NCI-H2171 (cell line): ENCODE measurements around the gene TXNDC2.

ENCODE experiments used
- DNase-seq: peaks from one replicate; lab custom pipeline; 2025; lab: John Stamatoyannopoulos, UW

TXNDC2 gene

DNA sequence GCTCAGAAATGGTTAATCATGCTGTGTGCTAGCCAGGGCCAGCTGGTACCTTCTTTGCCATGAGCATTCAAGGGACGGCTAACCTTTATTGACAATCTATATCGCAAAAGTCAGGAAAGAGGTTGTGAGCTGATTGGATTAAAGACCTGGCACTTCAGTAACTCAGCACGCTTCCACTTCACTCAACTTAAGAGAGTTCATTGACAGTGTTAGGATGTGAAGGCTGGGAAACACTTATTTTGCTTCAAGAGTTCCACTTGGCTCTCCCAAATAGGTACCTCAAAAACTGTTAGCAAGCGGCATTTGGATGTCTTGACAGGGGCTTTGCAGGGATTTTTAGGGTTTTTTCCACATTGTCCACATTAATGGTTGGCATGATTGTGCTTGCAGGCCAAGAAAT, 25.1 kb upstream of the TXNDC2 start:
- DNase-seq: no peak

DNA sequence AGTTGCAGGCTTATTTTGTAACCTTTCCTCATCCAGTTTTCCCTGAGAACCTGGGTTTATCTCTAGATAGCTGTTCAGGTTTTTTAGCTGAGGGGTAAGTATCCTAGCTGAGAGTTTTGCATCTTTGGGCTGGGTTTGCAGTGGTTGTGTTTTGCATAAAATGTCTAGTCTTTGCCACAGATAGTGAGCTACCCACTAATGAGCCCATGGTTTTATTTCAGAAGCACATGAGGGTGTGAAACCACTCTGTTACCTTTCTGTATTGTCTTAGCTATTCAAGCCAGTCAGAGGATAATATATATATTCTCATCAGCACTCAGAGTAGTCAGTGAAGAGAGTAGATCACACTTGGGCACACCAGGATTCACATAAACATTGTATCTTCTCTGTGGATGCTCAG, 24.6 kb upstream of the TXNDC2 start:
- no peak for DNase-seq

DNA sequence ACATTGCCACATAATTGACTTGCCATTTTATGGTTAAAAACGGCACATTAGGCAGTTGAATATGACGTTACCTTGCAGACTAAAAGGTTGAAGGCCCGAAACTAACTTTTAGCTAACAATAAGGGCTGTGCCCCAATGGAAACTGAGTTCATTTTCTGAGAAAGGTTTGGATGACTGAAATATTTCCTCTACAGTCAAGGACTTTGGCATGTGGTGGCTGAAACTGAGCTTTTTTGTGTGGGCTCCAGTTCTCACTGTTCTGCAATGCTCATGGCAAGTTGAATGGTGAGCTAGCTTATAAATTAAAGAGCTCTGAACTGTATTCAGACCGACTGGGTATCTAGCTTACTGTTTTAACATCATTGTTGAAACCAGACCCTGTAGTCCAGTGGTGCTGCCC, 23.8 kb upstream of the TXNDC2 start:
- no peak for DNase-seq

DNA sequence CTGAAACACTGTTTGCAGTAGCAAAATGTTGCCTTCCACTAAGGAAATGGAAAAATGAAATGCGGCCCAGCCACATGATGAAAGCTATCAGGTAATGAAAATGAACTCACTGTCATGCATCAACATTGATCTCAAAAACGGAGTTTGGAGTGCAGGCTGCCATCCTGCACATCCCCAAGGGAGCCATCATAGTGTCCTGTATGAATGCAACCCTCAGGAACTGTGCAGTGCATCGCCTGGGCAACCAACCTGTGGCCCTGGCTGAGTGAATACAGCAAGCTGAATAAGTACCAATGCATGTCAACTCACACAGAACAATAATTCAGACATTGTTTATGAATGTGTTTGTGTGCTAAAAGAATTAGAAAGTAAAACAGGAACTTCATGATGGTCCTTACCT, 23.1 kb upstream of the TXNDC2 start:
- DNase-seq: no peak

DNA sequence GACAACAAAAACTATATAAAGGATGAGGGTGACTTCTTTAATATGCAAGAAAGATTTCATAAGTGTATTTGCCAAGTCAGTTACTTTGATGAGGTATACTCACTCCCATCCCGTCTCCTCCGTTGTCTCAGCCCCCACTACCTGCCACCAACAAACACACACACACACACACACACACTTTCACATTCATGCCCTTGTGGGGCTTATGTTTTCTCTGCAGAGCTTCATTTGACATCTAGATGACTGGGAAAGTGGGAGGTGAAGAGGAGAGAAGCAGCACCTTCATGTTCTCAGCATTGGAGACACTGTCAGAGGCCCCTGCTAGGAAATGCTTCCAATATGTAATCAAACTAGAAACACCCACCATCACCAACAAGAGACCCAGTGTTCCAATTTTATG, 22.5 kb upstream of the TXNDC2 start:
- DNase-seq: no peak

DNA sequence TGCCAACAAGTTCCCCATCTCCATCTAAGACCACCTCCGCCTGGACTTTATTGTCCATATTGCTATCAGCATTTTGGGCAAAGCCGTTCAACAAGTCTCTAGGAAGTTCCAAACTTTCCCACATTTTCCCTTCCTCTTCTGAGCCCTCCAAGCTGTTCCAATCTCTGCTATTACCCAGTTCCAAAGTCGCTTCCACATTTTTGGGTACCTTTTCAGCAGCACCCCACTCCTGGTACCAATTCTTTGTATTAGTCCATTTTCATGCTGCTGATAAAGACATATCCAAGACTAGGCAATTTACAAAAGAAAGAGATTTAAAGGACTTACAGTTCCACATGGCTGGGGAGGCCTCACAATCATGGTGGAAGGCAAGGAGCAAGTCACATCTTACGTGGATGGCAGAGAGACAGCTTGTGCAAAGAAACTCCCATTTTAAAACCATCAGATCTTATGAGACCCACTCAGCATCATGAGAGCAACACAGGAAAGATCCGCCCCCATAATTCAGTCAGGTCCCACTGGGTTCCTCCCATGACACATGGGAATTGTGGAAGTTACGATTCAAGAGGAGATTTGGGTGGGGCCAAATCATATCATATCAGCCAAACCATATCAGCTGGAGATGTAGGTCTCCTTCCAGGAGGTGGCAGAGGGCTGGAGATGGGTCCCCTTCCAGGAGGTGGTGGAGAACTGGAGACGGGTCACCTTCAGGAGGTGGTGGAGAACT, 19.8 kb upstream of the TXNDC2 start:
- DNase-seq: no peak

DNA sequence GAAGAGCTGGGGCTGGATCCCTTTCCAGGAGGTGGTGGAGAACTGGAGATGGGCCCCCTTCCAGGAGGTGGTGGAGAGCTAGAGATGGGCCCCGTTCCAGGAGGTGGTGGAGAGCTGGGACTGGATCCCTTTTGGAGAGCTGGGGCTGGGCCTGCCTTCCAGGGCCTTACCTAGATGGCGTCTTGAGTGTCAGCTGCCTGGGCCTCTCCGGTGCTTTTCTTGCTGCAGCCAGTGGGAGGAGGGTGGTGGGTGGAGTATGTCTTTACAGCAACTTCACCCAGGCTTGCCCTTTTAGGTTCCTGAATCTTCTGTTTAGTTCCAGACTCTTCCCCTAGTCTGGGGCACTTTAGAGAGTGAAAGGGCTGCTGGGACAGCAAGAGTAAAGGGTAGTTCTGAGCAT, 19.1 kb upstream of the TXNDC2 start:
- no peak for DNase-seq

DNA sequence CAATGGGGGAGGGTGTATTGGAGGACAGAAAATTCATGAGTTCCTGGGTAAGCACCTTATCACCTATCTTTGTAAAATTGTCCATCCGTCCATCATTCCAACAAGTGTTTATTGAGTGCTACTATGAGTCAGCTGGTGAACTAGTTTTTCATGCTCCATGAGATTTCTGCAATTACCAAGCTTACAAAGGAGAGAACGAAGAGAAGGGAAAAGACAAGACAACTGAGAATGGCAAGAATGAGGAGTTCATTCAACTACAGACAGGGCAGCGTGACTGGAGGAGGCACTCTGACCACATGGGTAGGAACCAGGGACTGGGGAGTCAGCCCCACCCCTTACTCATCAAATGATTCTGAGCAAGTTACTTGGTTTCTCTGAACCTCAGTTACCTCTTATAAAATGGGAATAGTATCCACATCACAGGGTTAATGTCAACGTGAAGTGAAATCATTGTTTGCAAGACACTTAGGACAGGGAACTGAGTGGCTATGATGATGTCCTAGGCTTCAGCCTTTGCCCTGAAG, 18.6 kb upstream of the TXNDC2 start:
- no peak for DNase-seq

DNA sequence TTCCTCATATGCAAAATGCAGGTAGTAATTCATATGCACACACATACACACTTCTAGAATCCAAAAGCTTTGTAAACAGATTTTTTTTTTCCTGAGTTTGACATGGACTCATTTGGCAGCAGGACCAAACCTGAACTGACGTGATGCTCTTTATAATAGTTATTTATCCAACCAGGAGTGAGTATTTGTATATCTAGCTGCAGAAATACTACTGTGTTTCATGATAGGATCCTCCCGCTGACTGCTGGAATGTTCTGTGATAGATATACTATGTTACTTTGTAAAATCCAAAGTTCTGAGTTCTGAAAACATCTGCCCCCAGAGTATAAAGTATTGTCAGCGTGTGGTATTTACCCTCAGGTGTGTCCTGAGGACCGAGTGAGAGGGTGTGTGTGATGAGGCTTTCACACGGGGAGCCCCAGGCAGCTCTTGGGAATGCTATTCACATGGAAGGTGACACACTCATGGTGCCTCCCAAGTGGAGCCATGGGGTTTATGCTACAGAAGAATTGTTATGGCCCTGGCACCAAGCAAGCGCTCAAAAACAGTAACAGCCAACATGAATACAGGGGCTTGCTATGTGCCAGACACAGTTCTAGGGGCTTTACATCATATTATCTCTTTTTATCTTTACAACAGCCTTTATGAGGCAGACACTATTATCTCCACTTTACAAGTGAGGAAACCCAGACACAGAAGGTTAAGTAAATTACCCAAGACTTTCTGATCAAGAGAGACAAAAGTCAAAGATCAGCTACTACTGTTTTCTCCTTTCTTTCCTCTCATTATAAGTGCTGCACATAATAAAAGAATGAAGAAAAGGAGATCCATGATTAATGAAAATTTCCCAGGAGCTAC, 16.7 kb upstream of the TXNDC2 start:
- no peak for DNase-seq

DNA sequence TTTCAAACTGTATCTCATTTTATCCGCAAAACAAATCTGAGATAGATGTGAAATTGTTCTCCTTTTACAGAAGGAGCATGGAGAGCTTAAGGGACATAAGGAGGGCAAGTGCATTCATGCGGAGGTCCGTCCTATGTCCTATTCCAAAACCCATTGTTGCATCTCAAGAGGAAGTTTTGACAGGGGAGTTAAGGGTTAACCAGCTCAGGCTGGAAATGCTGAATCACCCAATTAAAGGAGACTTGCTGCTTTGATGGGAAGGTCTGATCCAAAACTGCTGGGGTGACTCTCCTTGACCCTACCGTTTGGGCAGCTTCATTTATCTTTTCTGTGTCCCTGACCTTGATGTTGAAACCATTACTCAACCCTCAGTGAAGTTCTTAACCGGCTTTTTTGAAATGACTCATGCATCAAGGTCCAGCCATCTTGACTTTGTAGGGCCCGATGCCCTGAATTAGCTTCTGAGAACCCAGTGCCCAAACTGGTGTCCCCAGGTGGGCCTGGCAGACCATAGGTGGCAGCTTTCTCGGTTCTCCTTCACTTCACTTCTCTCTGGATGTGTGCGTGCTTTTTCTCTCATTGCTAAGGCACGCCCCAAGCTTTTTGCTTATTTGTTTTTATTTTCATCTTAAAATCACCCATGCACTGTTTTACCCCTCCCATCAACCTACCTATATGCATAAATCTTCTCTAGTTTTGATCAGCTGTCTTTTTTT, 15.9 kb upstream of the TXNDC2 start:
- DNase-seq: no peak

DNA sequence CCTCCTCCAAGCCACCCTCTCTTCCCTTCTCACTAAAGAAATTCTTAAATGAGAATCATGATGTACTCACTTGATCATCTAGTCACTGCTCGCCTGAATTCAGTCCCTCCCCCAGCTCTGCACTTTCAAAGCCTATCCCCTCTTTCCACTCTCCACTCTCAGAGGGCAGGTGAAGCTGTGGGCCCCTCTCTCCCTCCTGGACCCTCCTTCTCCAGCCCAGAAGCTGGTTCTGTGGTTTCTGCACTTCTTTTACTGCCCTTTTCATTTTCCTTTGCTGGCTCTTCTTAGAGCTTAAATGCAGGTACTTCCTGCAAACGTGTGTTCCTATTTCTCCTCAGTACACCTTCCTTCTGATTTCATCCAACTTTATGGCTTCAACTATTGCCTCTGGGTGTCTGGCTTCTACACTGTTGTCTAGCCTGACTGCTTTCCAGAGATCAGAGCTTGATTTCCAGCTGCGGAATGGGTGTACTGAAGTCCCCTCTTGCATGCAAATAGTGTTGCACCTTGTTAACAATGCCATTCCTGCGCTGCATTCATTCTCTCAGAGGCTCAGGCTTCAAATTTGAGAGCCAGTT, 15.3 kb upstream of the TXNDC2 start:
- no peak for DNase-seq

DNA sequence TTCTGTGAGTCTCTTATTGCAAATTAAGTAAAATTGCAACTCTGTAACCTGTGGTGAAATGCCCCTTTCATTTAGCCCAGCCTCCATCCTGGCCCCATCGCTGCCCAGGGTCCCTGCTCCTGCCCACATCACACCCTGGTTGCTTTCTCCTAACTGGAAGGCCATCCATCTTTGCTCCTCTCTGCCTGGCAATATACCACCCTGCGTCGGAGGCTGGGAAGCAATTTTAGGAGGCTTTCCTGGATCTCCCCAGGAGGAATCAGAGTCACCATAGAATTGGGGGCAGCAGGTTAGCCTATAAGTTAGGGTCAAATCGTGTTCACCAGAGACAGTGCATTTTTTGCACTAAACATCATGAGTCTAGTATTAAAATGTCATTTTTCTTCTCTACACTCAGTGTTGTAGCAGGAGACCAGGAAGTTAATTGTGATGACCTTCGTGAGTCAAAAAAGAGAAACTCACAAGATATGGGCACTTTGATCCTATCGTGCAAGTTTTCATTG, 14.5 kb upstream of the TXNDC2 start:
- DNase-seq: no peak

DNA sequence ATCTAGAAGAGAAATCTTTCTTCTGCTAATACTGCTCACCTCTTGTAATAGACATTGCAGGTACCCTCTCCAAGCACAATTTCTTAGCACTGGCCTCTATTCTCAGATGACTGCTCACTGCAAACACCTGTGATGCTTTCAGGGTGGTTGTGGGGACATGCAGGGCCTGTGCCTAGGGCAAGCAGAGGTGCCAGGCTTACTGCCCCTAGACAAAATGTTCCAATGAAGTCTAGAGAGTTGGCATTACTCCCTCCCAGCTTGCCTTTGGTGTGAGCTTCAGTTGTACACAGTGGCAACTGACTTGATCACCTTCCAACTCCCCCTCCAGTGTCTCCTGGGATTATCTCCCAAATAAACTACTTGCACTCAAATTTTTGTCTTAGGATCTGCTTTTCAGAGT, 12.9 kb upstream of the TXNDC2 start:
- no peak for DNase-seq

DNA sequence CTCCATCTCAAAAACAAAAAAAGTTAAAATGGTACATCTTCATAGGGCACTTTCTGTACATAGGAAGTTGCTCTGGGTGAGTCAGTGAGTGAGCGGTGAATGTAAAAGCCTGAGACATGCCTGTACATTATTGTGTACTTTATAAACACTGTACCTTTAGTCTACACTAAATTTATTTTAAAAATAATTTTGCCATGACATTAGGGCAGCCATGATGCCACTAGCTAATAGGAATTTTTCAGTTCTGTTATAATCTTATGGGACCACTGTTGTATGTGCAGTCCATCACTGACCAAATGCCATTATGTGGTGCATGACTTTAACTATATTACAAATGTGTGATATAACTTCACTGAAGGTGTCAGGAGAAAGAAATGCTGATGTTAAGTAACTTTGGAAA, 11.0 kb upstream of the TXNDC2 start:
- DNase-seq: no peak

DNA sequence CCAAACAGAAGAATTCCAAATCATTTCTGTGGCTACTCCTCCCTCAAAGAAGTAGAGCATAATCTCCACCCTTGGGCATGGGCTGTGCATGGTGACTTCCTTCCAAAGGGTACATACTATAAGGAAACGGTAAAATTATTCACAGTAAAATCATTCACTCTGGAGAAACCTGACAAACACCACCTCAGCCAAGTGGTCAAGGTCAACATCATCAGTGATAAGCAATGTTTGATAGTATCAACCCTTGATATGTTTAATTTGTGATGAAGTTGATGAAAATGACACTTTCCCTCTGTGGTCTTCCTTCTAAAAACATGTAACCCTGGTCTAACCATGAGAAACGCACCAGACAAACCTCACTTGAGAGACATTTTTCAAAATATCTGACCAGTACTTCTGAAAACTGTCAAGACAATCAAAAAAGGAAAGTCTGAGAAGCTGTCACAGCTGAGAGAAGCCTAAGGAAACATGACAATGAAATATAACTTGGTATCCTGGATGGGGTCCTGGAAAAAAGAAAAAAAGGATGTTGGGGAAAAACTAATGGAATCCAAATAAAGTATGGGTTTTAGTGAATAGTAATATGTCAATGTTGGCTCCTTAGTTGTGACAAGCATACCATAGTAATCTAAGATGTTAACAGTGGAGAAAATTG, 9.4 kb upstream of the TXNDC2 start:
- DNase-seq: no peak

DNA sequence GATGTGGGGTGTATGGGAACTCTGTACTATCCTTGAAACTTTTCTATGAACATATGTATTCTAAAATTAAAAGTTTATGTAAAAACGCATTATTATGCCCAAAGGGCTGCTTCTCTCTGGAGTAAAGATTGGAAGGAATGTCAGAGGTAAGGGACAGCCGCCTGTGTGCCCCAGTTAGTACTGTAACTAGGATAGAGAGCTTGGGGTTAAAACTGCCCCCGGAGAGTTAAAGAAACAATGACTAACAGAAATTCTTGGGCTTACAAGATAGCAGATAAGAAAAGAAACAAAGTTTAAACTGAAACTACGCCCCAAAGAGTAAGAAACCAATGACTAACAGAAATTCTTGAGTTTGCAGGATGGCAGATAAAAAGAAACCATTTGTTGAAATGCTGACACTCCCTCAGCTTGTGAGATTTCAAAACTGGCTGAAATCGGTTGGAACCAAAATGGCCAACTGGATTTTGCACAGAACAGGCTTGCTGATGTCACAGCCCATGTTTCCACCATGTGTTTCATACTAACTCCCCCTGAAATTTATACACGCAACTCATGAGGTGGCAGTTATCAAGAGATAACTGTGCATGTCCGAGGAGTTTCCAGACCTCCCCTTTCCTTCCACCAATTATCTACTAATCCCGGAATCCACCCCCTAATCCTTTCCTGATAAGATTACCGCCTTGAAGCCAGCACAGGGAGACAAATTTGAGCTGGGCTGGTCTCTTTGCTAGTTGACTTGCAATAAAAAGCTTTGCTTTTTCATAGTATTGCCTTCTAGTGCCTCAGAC, 8.7 kb upstream of the TXNDC2 start:
- no peak for DNase-seq

DNA sequence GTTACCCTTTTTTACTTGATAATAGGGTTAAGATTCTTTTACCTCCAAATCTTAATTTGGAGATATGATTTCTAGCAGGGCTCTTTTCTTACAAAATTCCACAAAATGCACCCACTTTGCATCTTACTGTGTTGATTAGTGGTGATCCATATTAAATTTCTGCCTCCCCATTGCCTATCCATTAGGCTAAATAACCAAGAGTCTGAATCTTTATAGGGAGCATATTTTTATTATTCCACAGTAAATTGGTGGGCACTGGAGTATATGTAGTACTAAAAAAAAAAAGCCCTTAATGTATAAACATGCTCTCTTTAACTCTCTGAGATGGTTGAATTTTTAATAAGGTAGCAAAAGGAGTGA, 8.1 kb upstream of the TXNDC2 start:
- no peak for DNase-seq

DNA sequence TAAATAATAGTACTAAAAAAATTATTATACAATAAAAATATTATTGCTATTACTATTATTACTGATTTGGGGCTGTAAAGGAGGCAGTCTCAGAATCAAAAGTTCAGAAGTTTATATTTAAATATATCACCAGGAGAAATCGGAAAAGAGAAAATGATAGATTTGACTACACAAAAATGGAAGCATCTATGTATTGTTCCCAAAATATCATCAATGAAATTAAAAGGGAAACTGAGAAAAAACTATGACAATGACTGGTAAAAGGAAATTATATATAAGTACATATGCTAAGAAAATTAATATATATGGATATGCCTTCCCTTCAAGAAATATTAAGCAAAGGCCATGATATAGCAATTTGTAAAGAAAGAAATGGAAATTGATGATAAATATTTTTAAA, 7.7 kb upstream of the TXNDC2 start:
- DNase-seq: no peak

DNA sequence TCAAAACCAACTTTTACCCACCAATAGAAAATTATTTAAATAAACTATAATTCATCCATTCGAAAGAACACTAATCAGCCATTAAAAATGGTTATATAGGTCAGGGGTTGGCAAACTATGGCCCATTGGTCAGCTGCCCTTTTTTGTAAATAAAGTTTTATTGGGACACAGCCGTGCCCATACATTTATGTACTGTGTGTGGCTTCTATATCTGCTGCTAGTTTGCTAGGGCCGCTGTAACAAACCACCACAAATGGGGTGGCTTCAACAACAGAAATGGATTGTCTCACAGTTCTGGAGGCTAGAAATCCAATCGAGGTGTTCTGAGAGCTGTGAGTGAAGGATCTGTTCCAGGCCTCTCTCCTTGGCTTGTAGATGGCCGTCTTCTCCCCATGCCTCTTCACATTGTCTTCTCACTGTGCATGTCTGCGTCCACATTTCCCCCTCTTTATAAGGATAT, 7.0 kb upstream of the TXNDC2 start:
- DNase-seq: no peak

DNA sequence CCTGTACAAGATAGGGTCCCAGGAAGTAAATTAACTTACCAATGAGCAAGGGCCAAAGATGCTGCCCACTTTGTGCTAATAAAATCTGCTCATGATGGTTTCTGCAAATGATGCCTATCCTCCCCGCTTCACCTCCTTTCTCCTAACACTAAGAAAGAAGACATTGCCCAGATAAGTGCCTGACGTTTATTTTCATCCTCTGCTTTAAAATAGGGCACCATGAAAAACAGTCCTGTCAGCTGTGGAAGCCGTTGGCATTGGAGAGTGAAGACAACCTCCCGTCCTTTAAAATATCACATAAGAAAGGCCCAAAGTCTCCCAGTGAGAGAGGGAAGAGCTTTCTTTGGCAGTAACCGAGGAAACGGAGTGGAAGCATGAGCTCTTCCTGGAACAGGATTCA, 1.7 kb upstream of the TXNDC2 start:
- no peak for DNase-seq
